22Rv1 (cell line): Measurements from ENCODE around the gene MRRF.

Experiments
- H3K27ac ChIP-seq: fragments of 450-650 bp; 2 replicates; pipeline ENCODE4 v1.5.1; 2017
- CTCF ChIP-seq: fragments of 450-650 bp; IDR thresholded peaks from 2 replicates; pipeline ENCODE4 v1.5.1; 2017; ENCODE audit warnings: mild to moderate bottlenecking
- ZFX ChIP-seq: fragments of 450-650 bp; IDR thresholded peaks from 2 replicates; pipeline ENCODE4 v1.6.1; 2017; ENCODE audit warnings: antibody characterized with exemption, borderline replicate concordance

Gene MRRF

GRCh38 chr9:122264360-122265148 is at the start of gene MRRF, which contains the start of gene RBM18:
TSS of gene MRRF (plus strand) at chr9:122264882. CDS start at chr9:122270892, 6,010 bp downstream.
TSS of gene RBM18 (minus strand) at chr9:122264840. CDS start at chr9:122261492, 3,348 bp downstream.
- TF ChIP-seq ZFX (no peak), CTCF (no peak)
- H3K27ac ChIP-seq = peak within 1 kb of the TSS; percentile 85

GRCh38 chr9:122215663-122216062 is 49.0 kb upstream of the MRRF start:
- TF ChIP-seq ZFX = no peak
- TF ChIP-seq CTCF = no peak

GRCh38 chr9:122216138-122216797 is 48.4 kb upstream of the MRRF start:
- TF ChIP-seq CTCF (no peak), ZFX (no peak)
- no peak overlapping the region for H3K27ac ChIP-seq

More at GRCh38 chr9:122215663-122216062, 49.0 kb upstream of the MRRF start:
- H3K27ac ChIP-seq = no peak overlapping the region

GRCh38 chr9:122216798-122217418 is 47.8 kb upstream of the MRRF start:
- TF ChIP-seq ZFX = no peak
- no peak for TF ChIP-seq CTCF
- no peak overlapping the region for H3K27ac ChIP-seq

- no peak overlapping the region for H3K27ac ChIP-seq
- TF ChIP-seq ZFX (no peak), CTCF (no peak)
Observed at GRCh38 chr9:122217640-122218039, 47.0 kb upstream of the MRRF start.

GRCh38 chr9:122218071-122218934 is 46.4 kb upstream of the MRRF start:
- TF ChIP-seq ZFX (no peak), CTCF (no peak)

More at GRCh38 chr9:122218071-122218934, 46.4 kb upstream of the MRRF start:
- H3K27ac ChIP-seq = no peak overlapping the region
